Psoas muscle (tissue), 8 donors: ENCODE measurements around the gene BTG1. TPM values are rescaled to one million over a fixed set of nuclear protein-coding genes. Genes with fewer than 3 reads are reported as not detected.

Source experiments
- ATAC-seq, 4 donors: fragments of 200-7000 bp; cut with Tn5 transposase; one replicate each; pipeline ENCODE4 v1.9.1; 2020; ENCODE audit warnings: moderate library complexity in 3 of 4, mild to moderate bottlenecking in 2 of 4
- DNase-seq, 2 donors: peaks; one replicate each; pipeline ENCODE4 v3.0.0-alpha.2; 2020
- H3K27ac ChIP-seq: fragments of 200-600 bp; one replicate; pipeline ENCODE4 v1.8.0; 2022
- H3K27me3 ChIP-seq, 3 donors: fragments of 200-600 bp in 1 of 3; one replicate each; pipeline versions ENCODE4 v1.6.1 to v1.8.0; 2013 to 2022; ENCODE audit warnings: low read length in 2 of 3, mild to moderate bottlenecking in 2 of 3, moderate library complexity in 1 of 3; ENCODE audit not compliant: insufficient read depth in 3 of 3
- H3K36me3 ChIP-seq, 2 donors: fragments of 200-600 bp in 1 of 2; one replicate each; pipeline versions ENCODE4 v1.6.1 to v1.8.0; 2013 to 2022; ENCODE audit warnings: low read depth in 1 of 2, mild to moderate bottlenecking in 1 of 2, moderate library complexity in 1 of 2; ENCODE audit not compliant: insufficient read depth in 1 of 2
- H3K4me1 ChIP-seq: fragments of 200-600 bp; one replicate; pipeline ENCODE4 v1.8.0; 2022
- H3K4me3 ChIP-seq: fragments of 200-600 bp; one replicate; pipeline ENCODE4 v1.8.0; 2022; ENCODE audit warnings: mild to moderate bottlenecking
- H3K9me3 ChIP-seq: fragments of 200-600 bp; one replicate; pipeline ENCODE4 v1.8.0; 2022
- WGBS, 3 donors: extraction: QIAGEN DNeasy Blood & Tissue Kit; methylation state at CpG; one replicate each; pipeline versions ENCODE4 v1.1.6 to v1.1.7; 2013; 5-methylcytosine and 5-hydroxymethylcytosine counted together
- intact Hi-C, 2 donors: fragments of 100-400 bp; cut with DNase I; formaldehyde crosslinking; loops; one replicate each; pipeline versions ENCODE4 v1.11.0 to v1.14.2; 2022
- polyA plus RNA-seq, 3 donors: library from polyadenylated mRNA; stranded (reverse); fragments of 200-250 nt; gene quantifications; one replicate each; pipeline ENCODE4 v1.2.3, GENCODE V29; 2013
- total RNA-seq, 4 donors: library from RNA; stranded (reverse); fragmentation: NEBNext Ultra II Directional in 2 of 4; extraction: Animal tissue kit (Norgen Biotek cat#: 25700) in 2 of 4; gene quantifications; one replicate each; pipeline versions ENCODE4 v1.2.1 to v1.2.4, GENCODE V29; 2021 to 2023
- TF ChIP-seq, protein P1 (sequence below): fragments of 200-600 bp; IDR thresholded peaks from one replicate; pipeline ENCODE4 v1.8.0; 2022; ENCODE audit warnings: antibody characterized with exemption
- donor health status: healthy with polysubstance abuse.
- donor health status: DM: no; HTN: no; CAD: no; lungs with moderate emphysema.
- donor health status: Bipolar disorder and iron deficiency.
- donor health status: healthy.
- donor health status: DM: yes; HTN: yes; CAD: no.
- donor health status: DM: no; HTN: no; CAD: no.
- donor health status: DM: no; HTN: no; CAD: no.
- donor health status: DM: yes; HTN: yes; CAD: no.

BTG1 gene
- total and polyA plus RNA-seq, 7 donors: 9.9 to 34.2 (median 18.4) TPM

GRCh38 chr12:92147491-92147890, 1.8 kb upstream of the BTG1 start:
- Histone ChIP-seq H3K27me3 (no peaks in the 10 kb centered on the region), H3K9me3 (no peaks in the 10 kb centered on the region), H3K4me1 (peaks cover 13% of the 10 kb centered on the region), H3K36me3 (peaks cover 0 to 14% of the 10 kb centered on the region in 2 donors), H3K27ac (peak overlapping the region; percentile 76), H3K4me3 (peak overlapping the region; percentile 86)
- intact Hi-C loops: loop anchor here (5.0 to 10.0 kb wide), 3 partner anchors 333 to 415 kb away; no protein-coding TSS in a partner anchor
- 46 to 58% (median 49%) methylated on average over 3 of the region's 3 CpGs for WGBS, 3 donors
- TF ChIP-seq, protein P1, sequence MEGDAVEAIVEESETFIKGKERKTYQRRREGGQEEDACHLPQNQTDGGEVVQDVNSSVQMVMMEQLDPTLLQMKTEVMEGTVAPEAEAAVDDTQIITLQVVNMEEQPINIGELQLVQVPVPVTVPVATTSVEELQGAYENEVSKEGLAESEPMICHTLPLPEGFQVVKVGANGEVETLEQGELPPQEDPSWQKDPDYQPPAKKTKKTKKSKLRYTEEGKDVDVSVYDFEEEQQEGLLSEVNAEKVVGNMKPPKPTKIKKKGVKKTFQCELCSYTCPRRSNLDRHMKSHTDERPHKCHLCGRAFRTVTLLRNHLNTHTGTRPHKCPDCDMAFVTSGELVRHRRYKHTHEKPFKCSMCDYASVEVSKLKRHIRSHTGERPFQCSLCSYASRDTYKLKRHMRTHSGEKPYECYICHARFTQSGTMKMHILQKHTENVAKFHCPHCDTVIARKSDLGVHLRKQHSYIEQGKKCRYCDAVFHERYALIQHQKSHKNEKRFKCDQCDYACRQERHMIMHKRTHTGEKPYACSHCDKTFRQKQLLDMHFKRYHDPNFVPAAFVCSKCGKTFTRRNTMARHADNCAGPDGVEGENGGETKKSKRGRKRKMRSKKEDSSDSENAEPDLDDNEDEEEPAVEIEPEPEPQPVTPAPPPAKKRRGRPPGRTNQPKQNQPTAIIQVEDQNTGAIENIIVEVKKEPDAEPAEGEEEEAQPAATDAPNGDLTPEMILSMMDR: no peak
- DNase-seq: no peak
- ATAC-seq: no peak

- ATAC-seq (no peak), DNase-seq (no peak)
- no peaks in the 10 kb centered on the region for H3K27me3 ChIP-seq
- H3K4me1 ChIP-seq: peaks cover 20% of the 10 kb centered on the region
- intact Hi-C loops: loop anchor here (5.0 to 10.0 kb wide), 3 partner anchors 332 to 416 kb away; no protein-coding TSS in a partner anchor
- no peaks in the 10 kb centered on the region for H3K9me3 ChIP-seq
- WGBS, 3 donors: 6 to 11% (median 7%) methylated on average over 14 of the region's 14 CpGs
- peak overlapping the region; percentile 76 for H3K27ac ChIP-seq
- TF ChIP-seq, protein P1: no peak
- H3K4me3 ChIP-seq: peak overlapping the region; percentile 86
- H3K36me3 ChIP-seq: peaks cover 0 to 17% of the 10 kb centered on the region in 2 donors
Observed at GRCh38 chr12:92146497-92147224, 1.0 kb upstream of the BTG1 start.

DNA sequence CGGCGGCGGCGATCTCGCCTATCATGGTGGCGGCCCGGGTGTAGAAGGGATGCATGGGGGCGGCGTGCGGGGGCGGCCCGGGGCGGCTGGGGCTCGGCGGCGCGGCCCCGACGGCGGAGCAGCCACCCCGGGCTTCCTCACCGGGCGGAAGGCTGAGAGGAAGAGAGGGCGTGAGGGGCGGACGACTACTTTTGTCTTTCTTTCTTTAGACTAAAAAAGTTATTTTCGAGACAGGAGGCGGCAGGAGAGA, 240 bp downstream of the BTG1 start:
- H3K27ac ChIP-seq: peak overlapping the region; percentile 97
- ATAC-seq (peak; percentile 6 to 28 (median 11)), DNase-seq (peak in 1 of 2 donors; percentile 71)
- H3K36me3 ChIP-seq: peaks cover 0 to 17% of the 10 kb centered on the region in 2 donors
- peaks cover 32% of the 10 kb centered on the region for H3K4me1 ChIP-seq
- no peaks in the 10 kb centered on the region for H3K27me3 ChIP-seq
- TF ChIP-seq, protein P1: no peak
- H3K9me3 ChIP-seq: no peaks in the 10 kb centered on the region
- H3K4me3 ChIP-seq: peak overlapping the region; percentile 86
- intact Hi-C loops: loop anchor here (2.0 to 10.0 kb wide), 4 partner anchors 321 to 417 kb away; no protein-coding TSS in a partner anchor
- WGBS, 3 donors: 0% methylated on average over 25 to 28 of the region's 28 CpGs

DNA sequence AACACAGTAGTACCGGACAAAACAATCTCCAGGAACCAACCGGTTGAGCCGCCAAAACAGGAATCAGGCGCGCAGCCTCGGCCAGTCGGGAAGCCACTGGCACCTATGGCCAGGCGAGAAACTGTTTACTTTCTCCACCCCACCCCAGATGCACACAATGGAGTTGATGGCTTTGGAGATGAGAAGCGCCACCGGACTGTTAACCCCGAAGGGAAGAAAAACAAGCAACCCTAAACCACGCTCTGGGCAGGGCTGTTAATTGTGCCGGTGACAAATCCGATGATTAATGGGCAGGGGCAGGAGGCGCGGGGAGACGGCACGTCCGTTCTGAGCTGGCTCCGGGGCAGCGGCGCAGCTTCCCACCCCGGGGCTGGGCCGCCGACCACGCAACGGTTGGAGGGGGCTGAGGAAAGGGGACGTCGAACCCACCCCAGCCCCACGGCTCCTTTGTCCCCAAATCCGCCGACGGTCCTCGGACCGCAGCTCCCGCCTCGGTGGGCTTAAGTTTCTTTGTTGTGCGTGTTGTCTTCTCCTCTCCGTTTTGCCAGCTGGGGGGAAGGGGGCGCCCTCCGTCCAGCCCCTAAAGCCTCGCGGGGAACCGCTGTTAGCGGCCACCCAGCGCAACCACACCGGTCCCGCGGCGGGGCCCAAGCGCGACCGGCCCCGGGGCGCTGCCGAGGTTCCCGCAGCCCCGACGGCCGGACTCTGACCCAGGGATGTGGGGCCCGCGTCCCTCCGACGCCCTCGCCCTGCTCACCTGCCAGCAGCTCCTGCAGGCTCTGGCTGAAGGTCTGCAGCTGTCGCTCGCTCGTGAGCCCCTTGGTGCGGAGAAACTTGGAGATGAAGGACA, 790 bp downstream of the BTG1 start:
- Histone ChIP-seq H3K4me1 (peaks cover 38% of the 10 kb centered on the region), H3K4me3 (peak overlapping the region; percentile 86), H3K27ac (peak overlapping the region; percentile 97), H3K9me3 (no peaks in the 10 kb centered on the region), H3K27me3 (no peaks in the 10 kb centered on the region), H3K36me3 (peaks cover 0 to 17% of the 10 kb centered on the region in 2 donors)
- intact Hi-C loops: loop anchor here (2.0 to 10.0 kb wide), 5 partner anchors 322 to 427 kb away; no protein-coding TSS in a partner anchor
- TF ChIP-seq, protein P1: peak; percentile 4
- DNase-seq (peak; percentile 60 to 80), ATAC-seq (peak; percentile 49 to 67 (median 56))
- 0% methylated on average over 64 to 69 of the region's 69 CpGs for WGBS, 3 donors
